GM19467 (cell line): ENCODE measurements around the gene MCL1.
A peak's percentile ranks its signal among the peaks of the same experiment; 100 is the strongest.
"Not testable (repeated sequence)": the region's sequence is repeated elsewhere in the genome, so short reads cannot be mapped to it uniquely, and the experiment has no call there.

ENCODE experiments used
- ATAC-seq: cut with Tn5 transposase; IDR thresholded peaks from one replicate; pipeline ENCODE4 v1.9.1; 2021; ENCODE audit warnings: mild to moderate bottlenecking, moderate library complexity; ENCODE audit not compliant: unreplicated experiment

MCL1 gene

GRCh38 chr1:150573648-150574071, 5.8 kb downstream of the MCL1 start:
- ATAC-seq = not testable (repeated sequence)

DNA sequence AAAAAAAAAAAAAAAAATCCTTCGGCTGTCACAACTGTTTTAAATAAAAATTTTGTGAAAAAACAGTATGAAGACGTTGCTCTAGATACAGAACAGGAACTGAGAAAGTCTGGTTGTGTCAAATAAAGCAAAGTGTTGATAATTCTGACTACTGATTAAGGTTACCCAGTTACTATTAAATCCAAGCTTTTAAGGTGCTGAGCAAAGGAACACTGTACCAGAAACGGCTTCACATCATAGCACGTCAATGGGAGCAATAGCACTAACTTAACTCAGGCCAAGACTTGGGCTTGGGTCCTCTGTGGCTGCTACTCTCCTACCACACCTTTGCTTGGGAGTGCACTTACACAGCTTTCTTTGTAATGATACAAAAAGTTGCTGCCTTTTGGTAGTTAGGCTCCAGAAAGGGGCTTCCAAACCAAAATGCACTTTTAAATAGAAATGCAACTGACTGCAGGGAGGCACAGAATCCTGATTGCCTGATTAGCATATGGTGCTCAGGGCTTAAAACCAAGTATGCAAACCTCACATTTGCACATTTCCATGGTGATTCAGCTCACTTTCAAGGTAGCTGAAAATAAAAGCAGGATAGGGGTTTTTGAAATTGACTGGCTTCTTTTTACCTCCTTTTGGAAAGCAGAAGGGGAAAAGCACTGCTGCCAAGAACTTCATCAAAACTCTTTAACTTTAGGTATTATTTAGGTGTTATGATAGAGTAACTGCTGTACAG, 6.3 kb downstream of the MCL1 start:
- no peak for ATAC-seq

- no peak for ATAC-seq
These were observed 10.8 kb downstream of the MCL1 start for GRCh38 chr1:150568594-150568966.

DNA sequence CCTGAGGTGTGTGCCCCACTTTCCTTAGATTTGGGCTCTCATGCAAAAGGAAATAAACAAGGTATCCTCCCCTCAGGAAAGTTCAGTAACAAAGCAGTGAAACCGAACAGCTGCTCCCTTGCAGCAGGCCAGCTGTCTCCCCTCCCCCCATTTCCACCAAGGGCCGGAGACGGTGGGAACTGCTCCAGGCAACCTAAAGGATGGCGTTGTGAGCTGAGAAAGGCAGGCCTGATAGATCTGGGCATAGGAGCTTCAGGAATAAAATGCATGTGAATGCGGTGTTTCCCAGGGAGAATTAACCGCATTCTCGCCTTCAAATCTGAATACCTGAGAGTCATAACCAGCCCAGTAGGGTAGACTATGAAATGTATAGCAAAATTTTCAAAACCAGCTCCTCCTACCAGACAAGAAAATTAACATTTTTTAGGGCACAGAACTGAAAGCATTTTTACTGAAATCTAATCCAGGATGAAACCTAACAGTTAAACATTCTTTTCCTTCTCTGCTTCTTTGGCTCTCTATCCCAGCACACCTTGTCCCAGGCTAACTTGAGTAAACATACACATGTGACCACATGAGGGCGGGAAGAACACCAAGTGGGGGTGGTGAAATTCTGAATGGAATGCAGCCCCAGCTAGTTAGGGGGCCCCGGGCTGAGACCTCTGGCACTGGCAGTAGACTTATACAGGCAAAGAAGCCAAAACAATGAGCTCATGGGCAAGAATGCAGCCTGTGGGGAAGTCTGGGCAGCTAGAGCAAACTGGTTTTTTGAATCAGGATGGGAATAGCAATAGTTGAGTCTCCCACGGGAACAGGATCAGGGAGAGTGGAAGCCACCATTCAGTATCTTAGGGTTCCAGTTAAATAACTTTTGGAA, 11.5 kb downstream of the MCL1 start:
- no peak for ATAC-seq

GRCh38 chr1:150567341-150567716, 12.1 kb downstream of the MCL1 start:
- ATAC-seq = no peak

DNA sequence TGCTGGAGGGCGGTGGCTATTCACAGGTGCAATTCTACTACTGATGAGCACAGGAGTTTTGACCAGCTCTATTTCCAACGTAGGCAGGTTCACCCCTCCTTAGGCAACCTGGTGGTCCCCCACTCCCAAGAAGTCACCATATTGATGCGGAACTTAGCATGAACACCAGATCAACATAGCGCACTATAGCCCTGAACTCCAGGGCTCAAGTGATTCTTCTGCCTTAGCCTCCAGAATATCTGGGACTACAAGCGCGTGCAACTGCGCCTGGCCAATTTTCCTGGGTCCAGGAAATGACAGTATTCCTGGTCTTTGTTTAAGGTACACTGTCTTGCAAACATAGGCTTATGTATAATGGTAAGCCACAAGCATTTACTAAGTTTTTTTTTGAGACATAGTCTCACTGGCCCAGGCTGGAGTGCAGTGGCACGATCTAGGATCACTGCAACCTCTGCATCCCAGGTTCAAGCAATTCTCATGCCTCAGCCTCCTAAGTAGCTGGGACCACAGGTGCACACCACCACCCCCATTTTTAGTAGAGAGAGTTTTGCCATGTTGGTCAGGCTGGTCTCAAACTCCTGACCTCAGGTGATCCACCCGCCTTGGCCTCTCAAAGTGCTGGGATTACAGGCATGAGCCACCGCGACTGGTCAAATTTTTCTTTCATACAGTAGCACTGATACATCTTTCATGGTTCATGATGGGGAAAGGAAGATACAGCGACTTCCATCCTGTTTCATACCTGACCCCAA, 12.6 kb downstream of the MCL1 start:
- no peak for ATAC-seq

GRCh38 chr1:150565240-150565991, 14.0 kb downstream of the MCL1 start:
- not testable (repeated sequence) for ATAC-seq

- ATAC-seq = no peak
These were observed 15.1 kb downstream of the MCL1 start for GRCh38 chr1:150564051-150564991.

DNA sequence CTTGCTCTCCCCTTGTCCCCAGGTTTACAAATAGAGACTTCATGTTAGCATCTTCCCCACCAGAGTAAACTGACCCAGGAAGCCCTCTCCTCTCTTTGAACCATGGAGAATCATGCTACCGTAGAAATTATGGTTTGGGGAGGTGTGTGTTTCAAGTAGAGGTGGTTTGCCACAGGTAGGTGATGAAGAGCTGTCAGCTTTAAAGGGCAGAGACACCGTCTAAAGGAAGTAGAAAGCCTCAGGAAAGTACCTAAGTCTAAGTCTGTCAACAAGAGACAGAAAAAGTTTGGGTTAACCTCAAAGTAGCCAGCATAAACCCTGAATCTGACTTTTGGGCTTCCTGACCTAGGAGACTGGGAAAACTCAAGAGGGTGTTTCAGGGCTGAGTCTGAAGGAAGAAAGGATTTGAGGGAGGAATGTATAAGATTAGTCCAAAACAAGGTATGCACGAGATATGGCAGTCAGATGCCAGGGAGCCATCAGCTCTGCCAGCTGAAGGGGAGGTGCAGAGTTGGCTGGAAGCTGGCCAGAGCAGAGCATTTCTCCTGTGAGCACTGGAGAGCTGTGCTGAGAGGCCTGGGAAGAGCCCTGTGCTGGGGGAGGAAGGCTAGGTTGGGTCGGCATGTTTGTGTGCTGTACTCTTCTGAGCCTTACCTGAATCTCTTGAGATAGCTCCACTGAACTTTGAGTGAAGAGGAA, 15.9 kb downstream of the MCL1 start:
- ATAC-seq = peak; percentile 21

- peak; percentile 28 for ATAC-seq
These were observed 16.7 kb downstream of the MCL1 start for GRCh38 chr1:150562446-150563339.

DNA sequence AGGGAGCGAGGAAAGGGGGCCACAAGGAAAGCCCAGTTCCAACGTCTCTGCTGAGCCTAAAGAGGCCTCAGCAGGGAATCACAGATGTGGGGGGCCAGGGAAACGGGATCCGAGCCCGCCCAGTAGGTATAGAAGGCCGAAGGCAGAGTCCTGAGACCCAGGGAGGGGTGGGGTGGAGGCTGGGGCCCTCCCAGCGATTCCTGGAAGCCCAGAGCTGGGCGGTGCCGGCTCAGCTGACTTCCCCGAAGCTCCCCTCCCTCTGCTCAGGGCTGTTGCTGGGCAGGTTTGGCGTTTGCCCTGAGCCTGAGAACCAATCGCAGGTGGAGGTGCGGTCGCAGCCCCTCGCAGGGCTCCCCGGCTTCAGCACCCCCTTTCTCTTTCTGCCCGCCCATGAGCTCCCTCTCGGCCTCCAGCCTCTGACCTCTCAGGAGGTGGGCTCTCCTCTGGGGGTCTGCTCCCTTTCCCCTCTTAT, 17.4 kb downstream of the MCL1 start:
- no peak for ATAC-seq

DNA sequence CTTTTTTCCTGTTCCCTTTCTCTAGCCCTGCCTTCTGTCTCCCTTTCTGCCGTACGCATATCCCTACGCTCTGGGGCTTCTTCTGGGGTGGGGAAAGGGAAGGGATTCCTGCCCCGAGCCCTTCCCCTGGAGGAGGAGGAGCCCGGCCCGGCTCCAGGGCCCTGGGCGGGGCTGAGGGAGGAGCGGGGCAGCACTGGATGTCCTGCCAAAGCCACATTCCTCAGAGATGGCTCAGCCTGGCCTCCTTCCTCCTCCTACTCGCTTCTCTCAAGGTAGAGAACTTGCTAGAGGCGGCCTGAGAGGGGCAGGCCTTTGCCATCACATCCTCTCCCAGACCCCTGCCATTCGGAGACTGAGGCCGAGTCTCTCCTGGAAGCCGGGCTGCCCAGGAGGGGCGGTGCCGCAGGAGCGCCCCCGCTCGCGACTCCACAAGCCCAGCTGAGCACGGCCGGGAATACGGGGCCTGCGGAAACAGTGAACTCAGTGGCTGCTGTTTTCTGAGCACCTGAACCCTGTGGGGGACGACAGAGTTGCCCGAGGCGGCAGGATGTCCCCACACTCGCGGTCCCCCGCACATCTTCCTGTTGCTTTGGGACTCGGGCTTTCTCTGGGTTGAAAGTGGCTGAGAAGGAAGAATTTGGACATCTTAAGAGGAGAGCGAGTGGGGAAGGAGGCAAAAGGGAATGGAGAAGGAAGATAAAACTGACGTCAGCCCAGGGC, 18.0 kb downstream of the MCL1 start:
- ATAC-seq = peak; percentile 16

DNA sequence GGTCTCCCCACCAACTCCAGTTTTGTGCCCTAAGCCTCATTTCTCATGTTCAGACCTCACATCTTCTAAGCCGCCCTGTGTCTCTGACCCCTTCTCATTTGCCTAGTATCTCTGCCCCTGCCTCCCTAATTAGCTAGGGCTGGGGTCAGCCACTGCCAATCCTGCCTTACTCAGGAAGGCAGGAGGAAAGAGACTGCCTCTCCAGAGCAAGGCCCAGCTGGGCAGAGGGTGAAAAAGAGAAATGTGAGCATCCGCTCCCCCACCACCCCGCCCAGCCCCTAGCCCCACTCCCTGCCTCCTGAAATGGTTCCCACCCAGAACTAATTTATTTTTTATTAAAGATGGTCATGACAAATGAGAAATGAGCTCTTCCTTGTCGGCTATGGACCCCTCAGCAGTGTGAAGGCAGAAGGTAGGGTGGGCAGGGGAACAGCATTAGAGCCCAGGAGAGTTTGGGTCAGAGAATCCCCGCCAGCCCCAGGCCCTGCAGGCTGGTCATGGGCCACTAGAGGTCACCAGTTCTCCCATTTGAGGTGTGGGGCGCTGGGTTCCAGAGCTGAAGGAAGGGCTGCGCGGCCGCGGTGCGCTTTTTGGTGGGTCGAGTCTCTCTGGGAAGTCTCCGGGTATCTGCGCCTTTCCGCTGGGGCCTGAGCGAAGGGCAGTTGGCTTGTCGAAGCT, 18.7 kb downstream of the MCL1 start:
- ATAC-seq = peak; percentile 33

GRCh38 chr1:150560011-150560438, 19.4 kb downstream of the MCL1 start:
- no peak for ATAC-seq

GRCh38 chr1:150559656-150560010, 19.8 kb downstream of the MCL1 start:
- ATAC-seq = no peak

DNA sequence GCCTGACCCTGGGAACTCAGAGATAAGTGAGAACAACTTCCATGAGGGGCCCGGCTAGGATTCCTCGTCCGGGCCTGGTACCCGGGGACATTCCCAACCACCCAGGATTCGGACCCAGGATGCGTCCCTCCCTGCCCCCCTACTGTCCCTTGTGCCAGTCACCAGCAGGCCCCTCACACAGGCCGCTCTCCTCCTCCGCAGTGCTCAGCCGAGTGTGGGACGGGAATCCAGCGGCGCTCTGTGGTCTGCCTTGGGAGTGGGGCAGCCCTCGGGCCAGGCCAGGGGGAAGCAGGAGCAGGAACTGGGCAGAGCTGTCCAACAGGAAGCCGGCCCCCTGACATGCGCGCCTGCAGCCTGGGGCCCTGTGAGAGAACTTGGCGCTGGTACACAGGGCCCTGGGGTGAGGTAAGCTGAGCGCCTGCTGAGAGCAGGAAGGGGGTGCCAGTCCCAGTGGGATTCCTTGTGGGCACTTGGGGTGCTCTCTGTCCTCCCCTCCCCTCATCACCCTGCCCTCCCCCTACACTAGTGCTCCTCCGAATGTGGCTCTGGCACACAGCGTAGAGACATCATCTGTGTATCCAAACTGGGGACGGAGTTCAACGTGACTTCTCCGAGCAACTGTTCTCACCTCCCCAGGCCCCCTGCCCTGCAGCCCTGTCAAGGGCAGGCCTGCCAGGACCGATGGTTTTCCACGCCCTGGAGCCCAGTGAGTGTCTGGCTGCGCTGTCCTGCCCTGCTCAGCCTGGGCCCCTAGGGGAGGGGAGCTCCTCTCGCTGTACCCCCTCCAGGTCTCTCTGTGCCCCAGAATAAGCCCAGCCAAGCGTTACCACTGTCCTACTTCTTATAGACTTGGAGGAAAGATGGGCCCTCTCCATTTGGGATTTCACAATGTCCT, 20.4 kb downstream of the MCL1 start:
- ATAC-seq = no peak
